PC-3 (cell line): ENCODE data around the gene BCAS1.

Experiments used
- EZH2 ChIP-seq: fragments of 300-600 bp; sonication (generic); IDR thresholded peaks from one replicate; pipeline ENCODE4 v1.6.1; 2017; ENCODE audit warnings: antibody characterized with exemption, mild to moderate bottlenecking, low read length; ENCODE audit not compliant: unreplicated experiment
- EZH2phosphoT487 ChIP-seq: fragments of 300-600 bp; sonication (generic); IDR thresholded peaks from 2 replicates; pipeline ENCODE4 v1.6.1; 2018; ENCODE audit warnings: mild to moderate bottlenecking, antibody characterized with exemption, low read length, borderline replicate concordance
- TF ChIP-seq, protein P1 (sequence below): fragments of 300-600 bp; sonication (generic); conservative IDR thresholded peaks from 2 replicates; pipeline ENCODE4 v1.5.1; 2017; ENCODE audit warnings: antibody characterized with exemption, low read depth, mild to moderate bottlenecking, low read length

DNA sequence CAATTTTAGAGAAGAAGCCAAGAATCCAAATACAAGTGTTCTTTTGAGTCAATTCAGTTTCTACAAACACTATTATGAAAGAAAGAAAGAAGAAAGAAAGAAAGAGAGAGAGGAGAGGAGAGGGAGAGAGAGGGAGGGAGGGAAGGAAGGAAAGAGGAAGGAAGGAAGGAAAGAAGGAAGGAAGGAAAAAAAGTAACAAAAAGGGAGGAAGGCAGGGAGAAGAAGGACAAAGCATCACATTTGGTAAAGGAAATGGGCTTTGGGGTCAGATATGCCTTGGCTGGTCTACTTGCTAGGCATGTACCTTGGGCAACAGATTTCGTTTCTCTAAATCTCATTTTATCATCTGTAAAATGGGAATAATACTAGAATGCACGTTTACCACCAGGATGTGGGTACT is 49.4 kb upstream of the BCAS1 start:
- TF ChIP-seq, protein P1, sequence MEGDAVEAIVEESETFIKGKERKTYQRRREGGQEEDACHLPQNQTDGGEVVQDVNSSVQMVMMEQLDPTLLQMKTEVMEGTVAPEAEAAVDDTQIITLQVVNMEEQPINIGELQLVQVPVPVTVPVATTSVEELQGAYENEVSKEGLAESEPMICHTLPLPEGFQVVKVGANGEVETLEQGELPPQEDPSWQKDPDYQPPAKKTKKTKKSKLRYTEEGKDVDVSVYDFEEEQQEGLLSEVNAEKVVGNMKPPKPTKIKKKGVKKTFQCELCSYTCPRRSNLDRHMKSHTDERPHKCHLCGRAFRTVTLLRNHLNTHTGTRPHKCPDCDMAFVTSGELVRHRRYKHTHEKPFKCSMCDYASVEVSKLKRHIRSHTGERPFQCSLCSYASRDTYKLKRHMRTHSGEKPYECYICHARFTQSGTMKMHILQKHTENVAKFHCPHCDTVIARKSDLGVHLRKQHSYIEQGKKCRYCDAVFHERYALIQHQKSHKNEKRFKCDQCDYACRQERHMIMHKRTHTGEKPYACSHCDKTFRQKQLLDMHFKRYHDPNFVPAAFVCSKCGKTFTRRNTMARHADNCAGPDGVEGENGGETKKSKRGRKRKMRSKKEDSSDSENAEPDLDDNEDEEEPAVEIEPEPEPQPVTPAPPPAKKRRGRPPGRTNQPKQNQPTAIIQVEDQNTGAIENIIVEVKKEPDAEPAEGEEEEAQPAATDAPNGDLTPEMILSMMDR = no peak
- TF ChIP-seq EZH2 = no peak
- no peak for TF ChIP-seq EZH2phosphoT487
